Activated CD8-positive, alpha-beta memory T cell treated with anti-CD3 and anti-CD28 coated beads, Interleukin-2, amount 50 U/mL, for 1 hour (primary cell): ENCODE measurements around the gene AQP12A.
"Not testable (repeated sequence)": the region's sequence is repeated elsewhere in the genome, so short reads cannot be mapped to it uniquely, and the experiment has no call there.

Source experiments
- DNase-seq: peaks from one replicate; pipeline ENCODE4 v3.0.0-alpha.2; 2020; ENCODE audit errors: extremely low read depth

AQP12A gene

GRCh38 chr2:240688553-240688919 lies 3.1 kb upstream of the AQP12A start:
- DNase-seq: no peak

- DNase-seq: no peak
These were observed 1.7 kb upstream of the AQP12A start for GRCh38 chr2:240689975-240690374.

- not testable (repeated sequence) for DNase-seq
These were observed 1.1 kb upstream of the AQP12A start for GRCh38 chr2:240690421-240691074.

GRCh38 chr2:240691075-240691427 lies 615 bp upstream of the AQP12A start:
- not testable (repeated sequence) for DNase-seq

GRCh38 chr2:240692583-240693561 lies 1.2 kb downstream of the AQP12A start:
- DNase-seq: not testable (repeated sequence)

- not testable (repeated sequence) for DNase-seq
These were observed 2.6 kb downstream of the AQP12A start for GRCh38 chr2:240694304-240694703.

- not testable (repeated sequence) for DNase-seq
These were observed 3.9 kb downstream of the AQP12A start for GRCh38 chr2:240695593-240695992.

GRCh38 chr2:240696469-240696868 lies 4.8 kb downstream of the AQP12A start:
- not testable (repeated sequence) for DNase-seq

- not testable (repeated sequence) for DNase-seq
These were observed 7.3 kb downstream of the AQP12A start for GRCh38 chr2:240698852-240699561.

- not testable (repeated sequence) for DNase-seq
These were observed 8.2 kb downstream of the AQP12A start for GRCh38 chr2:240699835-240700234.

- DNase-seq: not testable (repeated sequence)
These were observed 8.9 kb downstream of the AQP12A start for GRCh38 chr2:240700616-240701015.

- no peak for DNase-seq
These were observed 9.5 kb downstream of the AQP12A start for GRCh38 chr2:240701091-240701735.

GRCh38 chr2:240701736-240702639 lies 10.3 kb downstream of the AQP12A start:
- DNase-seq: no peak

GRCh38 chr2:240702640-240703011 lies 11.0 kb downstream of the AQP12A start:
- DNase-seq: no peak

- no peak for DNase-seq
These were observed 12.0 kb downstream of the AQP12A start for GRCh38 chr2:240703417-240704341.

GRCh38 chr2:240704651-240705050 lies 13.0 kb downstream of the AQP12A start:
- DNase-seq: no peak

- DNase-seq: no peak
These were observed 13.6 kb downstream of the AQP12A start for GRCh38 chr2:240705204-240705791.

- DNase-seq: no peak
These were observed 15.5 kb downstream of the AQP12A start for GRCh38 chr2:240707043-240707756.

- no peak for DNase-seq
These were observed 16.2 kb downstream of the AQP12A start for GRCh38 chr2:240707821-240708220.
